ENCODE measurements around the gene DHX32. TPM values are rescaled to one million over a fixed set of nuclear protein-coding genes. Genes with fewer than 3 reads are reported as not detected.

The DHX32 gene
- total RNA-seq, 4 donors from 2014 or later: 22.1 to 31.5 (median 27.5) TPM

GRCh38 chr10:125816548-125816947, 64.5 kb downstream of the DHX32 start:
- Histone ChIP-seq H3K4me3 (no peak overlapping the region), H3K4me1 (peaks cover 0 to 12% (median under 1%) of the 10 kb centered on the region in 3 donors), H3K27ac (no peak overlapping the region), H3K36me3 (peaks cover 0 to 50% of the 10 kb centered on the region in 2 donors), H3K27me3 (no peaks in the 10 kb centered on the region), H3K9me3 (no peaks in the 10 kb centered on the region)
- TF ChIP-seq EP300 (IDR thresholded peaks at IDR 0.05) (no peak), POLR2AphosphoS5 (IDR thresholded peaks at IDR 0.05) (no peak), POLR2A (IDR thresholded peaks at IDR 0.05) (no peak), CTCF (IDR thresholded peaks at IDR 0.05) (no peak)
- no peak for ATAC-seq
- WGBS, 2 donors (ENCODE audit: low coverage in 1 of 2): 72 to 83% methylated on average over 3 to 4 of the region's 4 CpGs

DNA sequence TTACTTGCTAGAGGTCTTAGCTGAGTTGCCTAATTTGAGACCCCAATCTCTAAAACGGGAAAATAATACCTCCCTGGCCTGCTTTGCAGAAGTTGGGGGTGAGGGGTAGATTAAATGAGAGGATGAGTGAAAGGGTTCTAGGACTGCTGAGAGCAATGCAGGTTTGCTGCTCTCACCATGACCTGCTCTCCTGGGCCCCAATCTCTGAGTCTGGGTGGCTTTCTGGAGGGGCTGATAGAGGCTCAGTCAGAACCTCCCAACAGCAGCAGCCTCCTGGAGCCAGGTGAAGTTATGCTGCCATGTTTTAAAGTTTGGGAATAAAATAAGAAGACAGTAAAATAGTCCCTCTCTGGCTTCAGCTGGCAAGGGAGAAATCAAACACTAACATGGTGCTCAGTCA, 65.3 kb downstream of the DHX32 start:
- no peak for TF ChIP-seq EP300 (IDR thresholded peaks at IDR 0.05)
- no peak for TF ChIP-seq POLR2AphosphoS5 (IDR thresholded peaks at IDR 0.05)
- Histone ChIP-seq H3K9me3 (no peaks in the 10 kb centered on the region), H3K4me1 (peaks cover 0 to 4% (median 0%) of the 10 kb centered on the region in 3 donors), H3K27ac (no peak overlapping the region), H3K27me3 (no peaks in the 10 kb centered on the region), H3K36me3 (peaks cover 0 to 58% of the 10 kb centered on the region in 2 donors), H3K4me3 (no peak overlapping the region)
- 50% methylated on average over 1 of the region's 1 CpG; no CpG with 5 or more reads in 1 of the 2 donors for WGBS, 2 donors (ENCODE audit: low coverage in 1 of 2)
- ATAC-seq: no peak

DNA sequence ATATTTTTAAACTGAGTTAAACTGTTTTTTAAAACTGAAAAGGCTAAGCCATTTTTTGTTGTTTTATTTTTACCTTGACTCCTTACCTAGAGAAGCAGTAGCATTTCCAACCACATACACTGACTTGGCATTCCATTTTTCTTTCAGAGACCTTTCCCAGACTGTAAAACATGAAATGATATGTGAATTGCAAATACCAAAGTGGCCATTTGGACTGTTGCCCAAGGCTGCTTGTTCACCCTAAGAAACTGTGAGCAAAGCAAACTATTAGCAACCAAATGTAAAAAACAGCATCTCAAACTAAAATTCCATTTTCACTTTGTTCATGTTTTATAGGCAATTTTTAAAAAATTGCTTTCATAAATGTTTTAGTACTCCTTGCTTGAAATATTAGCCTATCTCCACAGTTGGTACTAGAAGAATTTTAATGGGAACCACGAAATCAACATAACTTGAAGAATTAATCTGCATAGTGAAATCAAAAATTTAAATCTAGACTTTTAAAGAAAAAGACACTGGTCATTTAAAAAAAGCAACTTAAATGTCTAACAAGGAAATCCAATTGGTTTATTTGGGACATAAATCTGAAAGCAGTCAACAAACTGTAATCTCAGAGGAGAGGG, 68.9 kb downstream of the DHX32 start:
- Histone ChIP-seq H3K4me3 (no peak overlapping the region), H3K4me1 (no peaks in the 10 kb centered on the region), H3K9me3 (no peaks in the 10 kb centered on the region), H3K27me3 (no peaks in the 10 kb centered on the region), H3K27ac (no peak overlapping the region), H3K36me3 (peaks cover 0 to 92% of the 10 kb centered on the region in 2 donors)
- TF ChIP-seq POLR2AphosphoS5 (IDR thresholded peaks at IDR 0.05) (no peak), POLR2A (IDR thresholded peaks at IDR 0.05) (no peak), CTCF (IDR thresholded peaks at IDR 0.05) (no peak), EP300 (IDR thresholded peaks at IDR 0.05) (no peak)
- WGBS, 2 donors (ENCODE audit: low coverage in 1 of 2): 80 to 87% methylated on average over 1 of the region's 1 CpG
- ATAC-seq: no peak

DNA sequence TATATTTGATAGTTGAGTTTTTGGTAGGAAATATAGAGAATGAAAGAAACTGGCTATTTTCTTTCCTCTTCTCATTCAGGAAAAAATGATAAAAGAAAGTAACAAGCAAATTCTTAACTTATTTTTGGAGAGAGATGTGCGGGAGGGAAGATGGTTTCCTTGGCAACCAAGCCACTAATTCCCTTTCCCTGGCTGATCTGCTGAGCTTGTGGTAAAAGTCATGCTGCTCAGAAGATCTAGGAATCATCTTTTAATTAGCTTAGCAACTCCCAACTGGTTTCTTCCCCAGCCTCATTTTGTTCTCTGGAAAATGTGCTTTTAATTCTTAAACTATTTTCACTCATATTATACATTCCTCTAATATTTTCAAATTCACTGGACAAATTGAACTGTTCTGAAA, 69.8 kb downstream of the DHX32 start:
- Histone ChIP-seq H3K27ac (no peak overlapping the region), H3K9me3 (no peaks in the 10 kb centered on the region), H3K36me3 (peaks cover 0 to 99% of the 10 kb centered on the region in 2 donors), H3K27me3 (no peaks in the 10 kb centered on the region), H3K4me3 (no peak overlapping the region), H3K4me1 (no peaks in the 10 kb centered on the region)
- WGBS, 2 donors (ENCODE audit: low coverage in 1 of 2): 53 to 75% methylated on average over 1 of the region's 1 CpG
- TF ChIP-seq CTCF (IDR thresholded peaks at IDR 0.05) (no peak), EP300 (IDR thresholded peaks at IDR 0.05) (no peak), POLR2A (IDR thresholded peaks at IDR 0.05) (no peak), POLR2AphosphoS5 (IDR thresholded peaks at IDR 0.05) (no peak)
- no peak for ATAC-seq

DNA sequence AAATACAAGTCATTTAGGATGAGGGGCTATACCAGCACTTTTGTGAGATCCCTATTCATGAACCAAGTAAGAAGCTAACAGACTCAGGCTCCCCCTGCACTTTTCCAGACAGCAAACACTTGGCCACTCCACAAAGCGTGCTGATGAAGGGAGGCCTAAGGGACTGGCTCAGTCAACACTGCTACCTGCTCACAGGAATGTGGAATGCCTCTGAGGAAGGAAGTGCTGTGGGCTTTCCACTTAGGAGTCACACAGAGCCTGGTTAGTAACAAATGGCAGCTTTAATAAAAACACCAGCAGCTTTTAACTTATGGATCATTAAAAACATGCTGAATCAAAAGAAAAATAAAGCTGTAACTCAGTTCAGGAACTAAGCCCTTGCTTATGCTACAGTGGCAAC, 73.0 kb downstream of the DHX32 start:
- Histone ChIP-seq H3K27ac (no peak overlapping the region), H3K9me3 (no peaks in the 10 kb centered on the region), H3K4me1 (no peaks in the 10 kb centered on the region), H3K27me3 (no peaks in the 10 kb centered on the region), H3K4me3 (no peak overlapping the region), H3K36me3 (peaks cover 0 to 99% of the 10 kb centered on the region in 2 donors)
- no CpG with 5 or more reads among the region's 1 CpG for WGBS, 2 donors (ENCODE audit: low coverage in 1 of 2)
- TF ChIP-seq POLR2A (IDR thresholded peaks at IDR 0.05): no peak
- TF ChIP-seq CTCF (IDR thresholded peaks at IDR 0.05): no peak
- TF ChIP-seq EP300 (IDR thresholded peaks at IDR 0.05): no peak
- no peak for TF ChIP-seq POLR2AphosphoS5 (IDR thresholded peaks at IDR 0.05)
- no peak for ATAC-seq

Measured in gastroesophageal sphincter (tissue), 4 donors.